ENCODE results near the gene TMPRSS11F.
"Not testable (repeated sequence)": the region's sequence is repeated elsewhere in the genome, so short reads cannot be mapped to it uniquely, and the experiment has no call there.

The TMPRSS11F gene

DNA sequence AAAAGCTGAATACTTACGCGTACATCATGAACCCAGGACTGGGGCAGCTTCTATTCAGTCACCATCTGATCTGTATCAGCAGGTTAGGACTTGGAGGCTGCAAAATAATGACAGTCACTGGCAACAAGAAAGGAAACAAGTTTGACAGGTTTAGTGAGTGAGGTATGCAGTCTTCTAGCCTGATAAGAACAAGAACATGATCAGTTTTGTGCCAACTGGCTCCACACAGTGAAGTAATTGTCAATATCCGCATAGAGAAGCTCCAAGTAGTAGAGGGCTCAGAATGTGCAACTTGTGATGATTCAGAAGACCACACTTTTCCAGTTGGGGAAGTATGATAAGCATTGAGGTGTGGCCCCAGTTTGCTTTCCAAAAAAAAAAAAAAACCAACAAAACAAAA is at the start of gene TMPRSS11F:
TSS of gene TMPRSS11F (minus strand) at position 77 of the 400 bp plus-strand sequence. CDS start at position 28, 49 bp downstream.
- DNase-seq (ENCODE audit: low read depth in 4 of 4, low spot score in 1 of 4) = no peak

DNA sequence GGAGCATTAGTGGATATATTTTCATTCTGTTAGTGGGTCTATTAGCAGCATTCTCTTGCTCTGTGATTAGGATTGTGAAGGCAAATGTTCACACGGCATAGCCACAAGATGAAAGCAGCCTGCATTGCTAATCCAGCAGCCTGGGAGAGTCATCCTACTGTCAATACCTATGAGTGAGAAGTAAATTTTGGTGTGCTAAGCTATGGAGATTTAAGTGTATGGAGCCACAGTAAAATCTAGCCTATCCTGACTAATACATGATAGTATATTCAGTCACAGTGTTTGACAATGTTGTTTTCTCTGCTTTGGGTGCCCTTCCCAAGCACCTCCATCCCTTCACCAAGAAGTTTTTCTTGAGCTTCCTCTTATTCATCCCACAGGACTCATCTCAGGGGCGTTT is 47.2 kb upstream of the TMPRSS11F start:
- DNase-seq (ENCODE audit: low read depth in 4 of 4, low spot score in 1 of 4) = no peak

DNA sequence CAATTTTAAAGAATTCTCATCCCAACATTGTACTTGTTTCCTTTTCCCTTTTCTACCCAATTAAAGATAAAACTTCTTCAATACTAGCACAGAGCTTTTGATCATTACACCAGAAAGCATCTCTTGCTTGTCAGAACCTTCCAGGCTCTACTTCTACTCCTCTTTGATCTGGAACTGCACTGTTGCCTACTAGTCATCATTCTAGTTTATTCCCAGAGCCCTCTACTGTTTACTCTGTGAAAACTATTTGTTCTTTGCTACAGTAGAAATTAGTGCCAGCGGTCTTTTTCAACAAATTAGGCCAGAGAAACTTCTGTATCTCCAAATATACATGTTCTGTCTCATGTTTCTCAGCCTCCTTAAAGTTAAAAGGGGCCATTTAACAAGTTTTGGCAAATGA is 46.8 kb upstream of the TMPRSS11F start:
- no peak for DNase-seq (ENCODE audit: low read depth in 4 of 4, low spot score in 1 of 4)

DNA sequence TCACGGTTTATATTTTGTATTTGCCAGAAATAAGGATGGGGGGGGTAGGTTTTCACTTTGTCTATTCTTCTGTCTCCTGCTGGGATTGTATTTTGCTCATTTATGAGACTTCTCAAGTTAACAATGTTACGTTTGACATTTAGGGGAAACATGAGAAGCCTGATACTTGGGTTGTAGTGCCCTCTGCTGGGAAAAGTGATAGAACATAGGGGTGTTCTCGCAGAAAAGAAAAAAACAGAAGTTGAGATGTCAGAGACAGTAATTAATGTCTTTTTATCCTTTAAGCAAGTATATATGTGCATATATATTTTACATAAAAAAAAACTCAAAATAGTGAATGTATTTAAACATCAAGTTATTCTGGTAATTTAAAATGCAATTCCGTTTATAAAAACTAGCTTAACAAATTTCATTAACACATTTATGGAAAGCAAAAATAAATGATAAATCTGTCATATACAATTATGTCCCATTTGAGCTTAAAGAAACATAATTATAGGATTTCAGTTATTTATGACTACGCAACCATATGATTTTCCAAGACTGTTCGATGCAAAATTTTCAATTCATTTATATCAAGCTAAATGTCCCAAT is 46.0 kb upstream of the TMPRSS11F start:
- DNase-seq (ENCODE audit: low read depth in 4 of 4, low spot score in 1 of 4) = peak; percentile 3 to 7 (median 7)

DNA sequence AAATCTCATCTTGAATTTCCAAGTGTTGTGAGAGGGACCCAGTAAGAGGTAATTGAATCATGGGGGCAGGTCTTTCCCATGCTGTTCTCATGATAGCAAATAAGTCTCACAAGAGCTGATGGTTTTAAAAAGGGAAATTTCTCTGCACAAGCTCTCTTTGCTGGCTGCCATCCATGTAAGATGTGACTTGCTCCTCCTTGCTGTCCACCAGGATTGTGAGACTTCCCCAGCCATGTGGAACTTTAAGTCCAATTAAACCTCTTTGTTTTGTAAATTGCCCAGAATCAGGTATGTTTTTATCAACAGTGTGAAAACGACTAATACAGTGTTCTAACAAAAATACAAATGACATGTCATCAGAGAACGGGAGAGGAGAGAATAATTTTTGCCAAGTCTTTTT is 44.7 kb upstream of the TMPRSS11F start:
- not testable (repeated sequence) for DNase-seq (ENCODE audit: low read depth in 4 of 4, low spot score in 1 of 4)

DNA sequence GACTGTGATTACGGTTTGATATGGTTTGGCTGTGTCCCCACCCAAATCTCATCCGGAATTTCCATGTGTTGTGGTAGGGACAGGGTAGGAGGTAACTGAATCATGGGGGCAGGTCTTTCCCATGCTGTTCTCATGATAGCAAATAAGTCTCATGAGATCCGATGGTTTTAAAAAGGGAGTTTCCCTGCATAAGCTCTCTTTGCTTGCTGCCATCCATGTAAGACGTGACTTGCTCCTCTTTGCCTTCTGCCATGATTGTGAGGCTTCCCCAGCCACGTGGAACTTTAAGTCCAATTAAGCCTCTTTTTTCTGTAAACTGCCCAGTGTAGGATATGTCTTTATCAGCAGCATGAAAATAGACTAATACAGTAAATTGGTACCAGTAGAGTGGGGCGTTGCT is 42.5 kb upstream of the TMPRSS11F start:
- not testable (repeated sequence) for DNase-seq (ENCODE audit: low read depth in 4 of 4, low spot score in 1 of 4)

DNA sequence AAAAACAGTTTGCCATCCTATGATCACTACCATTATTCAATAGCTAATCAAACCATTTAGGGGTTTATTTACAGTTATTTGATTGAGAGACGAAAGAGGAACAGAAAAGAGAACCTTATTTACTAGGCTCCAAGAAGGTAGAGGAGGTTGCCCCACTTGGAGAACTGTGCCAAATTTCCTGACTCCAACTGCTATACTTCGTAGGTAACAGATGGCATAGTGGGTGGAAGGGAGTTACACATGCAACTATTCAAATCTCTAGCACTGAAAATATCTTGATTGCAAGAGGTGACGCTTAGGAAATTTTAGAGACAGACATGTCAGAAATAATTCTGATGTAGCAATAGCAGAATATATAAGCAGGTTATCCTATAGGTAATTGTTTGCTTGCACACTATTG is 38.0 kb upstream of the TMPRSS11F start:
- no peak for DNase-seq (ENCODE audit: low read depth in 4 of 4, low spot score in 1 of 4)

DNA sequence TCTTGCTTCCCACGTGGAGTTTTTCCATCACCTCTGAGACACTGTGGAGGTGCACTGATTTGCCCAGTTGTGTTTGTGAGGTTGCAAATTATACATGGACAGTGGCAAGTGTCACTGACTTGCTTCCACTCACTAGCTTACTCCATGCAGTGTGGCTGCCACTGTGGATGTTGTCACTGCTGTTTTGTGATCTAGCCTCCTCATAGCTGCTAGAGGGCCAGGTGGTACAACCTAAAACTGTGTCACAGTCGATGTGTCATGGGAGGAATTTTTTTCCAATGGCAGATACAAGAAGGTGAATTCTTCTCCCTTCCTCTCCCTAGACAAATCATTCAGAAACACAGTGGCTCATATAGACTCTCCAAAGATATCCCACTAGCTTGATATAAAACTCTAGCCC is 37.5 kb upstream of the TMPRSS11F start:
- no peak for DNase-seq (ENCODE audit: low read depth in 4 of 4, low spot score in 1 of 4)

DNA sequence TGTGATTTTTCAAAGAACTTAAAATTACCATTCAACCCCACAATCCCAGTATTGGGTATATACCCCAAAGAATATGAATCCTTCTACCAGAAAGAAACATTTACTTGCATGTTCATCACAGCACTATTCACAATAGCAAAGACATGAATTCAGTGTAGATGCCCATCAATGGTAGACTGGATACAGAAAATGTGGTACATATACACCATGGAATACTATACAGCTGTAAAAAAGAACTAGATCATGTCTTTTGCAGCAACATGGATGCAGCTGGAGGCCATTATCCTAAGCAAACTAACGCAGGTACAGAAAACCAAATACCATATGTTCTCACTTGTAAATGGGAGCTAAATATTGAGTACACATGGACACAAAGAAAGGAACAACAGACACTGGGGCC is 34.1 kb upstream of the TMPRSS11F start:
- DNase-seq (ENCODE audit: low read depth in 4 of 4, low spot score in 1 of 4) = no peak

DNA sequence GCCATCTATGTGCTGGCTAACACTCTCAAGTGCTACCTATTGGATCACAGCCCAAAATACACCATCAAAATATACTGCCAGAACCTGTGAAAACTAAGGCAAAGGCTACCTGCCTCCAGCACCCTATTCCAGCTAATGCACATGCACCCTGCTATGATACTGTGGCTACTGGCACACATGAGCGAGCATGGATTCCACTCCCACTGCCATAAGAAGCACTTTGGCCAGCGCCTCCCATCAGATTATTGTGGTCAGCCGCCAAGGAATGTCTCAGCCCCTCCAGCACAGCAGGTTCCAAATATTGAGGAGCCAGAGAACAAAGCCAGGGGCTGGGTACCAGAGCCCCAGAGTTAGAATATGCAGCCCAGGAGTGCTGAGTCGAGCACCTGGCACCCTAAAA is 32.5 kb upstream of the TMPRSS11F start:
- no peak for DNase-seq (ENCODE audit: low read depth in 4 of 4, low spot score in 1 of 4)

DNA sequence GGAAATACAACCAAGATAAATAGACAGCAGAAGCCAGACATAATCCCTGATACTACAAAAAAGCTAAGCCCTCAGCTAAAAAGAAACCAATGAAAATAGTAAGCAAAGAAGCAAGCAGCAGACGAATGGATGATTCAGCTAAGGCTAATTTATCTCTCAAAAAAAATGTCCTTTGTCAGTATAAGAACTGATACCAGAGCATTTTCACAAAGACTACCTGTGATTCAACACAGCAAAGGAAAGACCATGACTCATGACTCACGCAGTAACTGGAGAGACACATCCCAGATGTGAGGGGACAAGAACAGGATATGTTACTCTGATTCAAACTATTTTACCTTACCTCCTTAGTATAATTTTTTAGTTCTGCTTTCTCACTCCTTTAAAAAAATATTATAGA is 22.7 kb upstream of the TMPRSS11F start:
- no peak for DNase-seq (ENCODE audit: low read depth in 4 of 4, low spot score in 1 of 4)

DNA sequence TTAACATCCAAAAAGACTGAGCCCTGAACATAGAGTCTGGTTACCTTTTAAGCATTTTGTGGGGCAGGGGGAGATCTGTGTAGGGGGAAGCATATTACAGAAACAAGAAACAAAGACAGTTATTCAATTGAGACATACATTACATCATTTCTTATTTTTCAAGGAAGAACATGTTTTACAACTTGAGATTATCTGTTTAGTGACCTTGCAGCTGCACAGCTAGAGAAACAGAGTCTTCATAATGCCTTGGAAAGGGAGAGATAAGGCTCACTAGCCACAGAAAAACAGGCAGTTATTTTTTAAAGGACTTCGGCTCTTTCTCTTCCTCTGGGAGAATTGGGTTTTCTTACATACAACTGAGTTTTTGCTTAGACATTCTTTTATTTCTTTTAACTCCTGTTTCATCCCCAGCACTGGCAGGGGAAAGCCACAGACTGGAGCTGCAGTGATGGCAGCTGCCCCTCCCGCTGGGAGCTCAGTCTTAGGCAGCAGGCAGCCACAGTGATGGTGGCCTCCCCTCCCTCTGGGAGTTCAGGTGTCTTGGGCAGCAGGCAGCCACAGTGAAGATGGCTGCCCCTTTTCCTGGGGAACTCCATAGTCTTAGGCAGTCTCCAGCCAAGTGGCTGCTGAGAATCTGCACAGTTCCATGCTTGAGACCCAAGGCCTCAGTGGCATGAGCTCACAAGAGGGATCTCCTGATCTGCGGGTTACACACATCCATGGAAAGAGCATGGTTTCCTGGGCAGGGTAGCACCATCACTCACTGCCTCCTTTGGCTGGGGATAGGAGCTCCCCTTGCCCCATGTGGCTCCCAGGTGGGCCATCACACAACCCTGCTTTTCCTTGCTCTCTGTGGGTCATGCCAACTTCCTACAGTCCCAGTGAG is 19.4 kb upstream of the TMPRSS11F start:
- no peak for DNase-seq (ENCODE audit: low read depth in 4 of 4, low spot score in 1 of 4)

DNA sequence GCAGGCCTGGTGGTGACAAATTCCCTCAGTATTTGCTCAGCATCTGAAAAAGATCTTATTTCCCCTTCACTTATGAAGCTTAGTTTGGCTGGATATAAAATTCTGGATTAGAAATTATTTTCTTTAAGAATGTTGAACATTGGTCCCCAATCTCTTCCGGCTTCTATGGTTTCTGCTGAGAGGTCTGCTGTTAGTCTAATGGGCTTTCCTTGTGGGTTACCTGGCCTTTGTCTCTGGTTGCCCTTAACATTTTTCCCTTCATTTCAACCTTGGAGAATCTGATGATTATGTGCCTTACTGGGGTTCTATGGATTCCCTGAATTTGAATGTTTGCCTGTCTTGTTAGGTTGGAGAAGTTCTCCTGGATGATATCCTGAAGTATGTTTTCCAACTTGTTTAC is 17.4 kb upstream of the TMPRSS11F start:
- no peak for DNase-seq (ENCODE audit: low read depth in 4 of 4, low spot score in 1 of 4)

DNA sequence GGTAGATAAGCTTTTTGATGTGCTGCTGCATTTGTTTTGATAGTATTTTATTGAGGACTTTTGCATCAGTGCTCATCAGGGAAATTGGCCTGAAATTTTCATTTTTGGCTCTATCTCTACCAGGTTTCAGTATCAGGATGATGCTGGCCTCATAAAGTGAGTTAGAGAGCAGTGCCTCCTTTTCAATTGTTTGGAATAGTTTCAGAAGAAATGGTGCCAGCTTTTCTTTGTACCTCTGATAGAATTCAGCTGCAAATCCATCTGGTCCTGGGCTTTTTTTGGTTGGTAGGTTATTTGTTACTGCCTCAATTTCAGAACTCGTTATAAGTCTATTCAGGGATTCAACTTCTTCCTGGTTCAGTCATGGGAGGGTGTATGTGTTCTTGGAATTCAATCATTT is 15.6 kb upstream of the TMPRSS11F start:
- DNase-seq (ENCODE audit: low read depth in 4 of 4, low spot score in 1 of 4) = no peak

DNA sequence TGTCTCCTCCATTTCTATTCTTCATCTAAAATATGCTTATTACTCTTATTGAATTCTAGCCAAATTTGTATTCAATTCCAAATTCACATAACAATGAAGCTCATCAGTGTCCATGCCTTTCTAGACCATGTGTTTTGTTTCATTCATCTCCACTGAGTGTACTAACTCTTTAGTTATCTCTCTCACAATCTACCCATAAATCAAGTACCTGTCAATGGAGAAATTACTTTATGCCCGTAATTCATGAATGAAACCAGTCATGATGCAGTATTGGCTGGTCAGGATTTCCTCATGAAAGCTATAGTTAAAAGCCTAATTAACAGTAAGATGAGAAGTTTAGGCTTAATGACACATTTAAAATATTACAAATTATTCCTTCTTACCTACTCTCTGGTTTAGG is 12.2 kb upstream of the TMPRSS11F start:
- DNase-seq (ENCODE audit: low read depth in 4 of 4, low spot score in 1 of 4) = no peak

DNA sequence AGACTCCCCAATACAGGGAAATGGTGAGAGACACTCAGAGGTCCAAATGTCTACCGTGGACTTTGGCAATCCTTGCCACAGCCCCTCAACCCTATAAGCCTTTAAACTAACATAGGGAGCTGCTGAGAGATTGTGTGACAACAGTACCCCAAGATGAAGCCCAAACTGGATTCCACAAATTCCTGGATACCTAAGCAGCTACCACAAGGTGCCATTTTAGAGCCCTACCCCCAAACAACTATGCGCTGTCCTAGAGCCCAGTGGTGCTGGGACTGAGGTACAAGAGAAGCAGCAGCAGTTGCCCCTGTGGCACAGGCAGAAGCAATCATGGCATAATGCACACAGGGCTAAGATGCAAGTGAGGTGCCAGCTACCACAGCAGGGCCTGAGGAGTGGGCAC is 2.7 kb upstream of the TMPRSS11F start:
- DNase-seq (ENCODE audit: low read depth in 4 of 4, low spot score in 1 of 4) = no peak

DNA sequence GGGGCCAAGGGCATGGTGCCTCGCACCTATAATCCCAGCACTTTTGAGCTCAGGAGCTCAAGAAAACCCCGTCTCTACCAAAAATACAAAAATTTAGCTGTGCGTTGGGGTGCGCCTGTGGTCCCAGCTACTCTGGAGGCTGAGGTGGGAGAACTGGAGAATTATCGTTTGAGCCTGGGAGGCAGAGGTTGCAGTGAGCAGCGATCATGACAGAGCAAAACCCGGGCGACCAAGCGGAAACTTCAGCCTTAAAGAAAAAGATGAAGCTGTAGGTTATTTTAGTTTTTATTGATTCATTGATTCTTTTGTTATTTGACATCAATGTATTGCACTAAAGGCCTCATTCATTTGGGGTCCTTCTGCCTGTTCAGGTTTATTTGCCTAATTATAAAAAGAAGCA is 5.4 kb downstream of the TMPRSS11F start:
- DNase-seq (ENCODE audit: low read depth in 4 of 4, low spot score in 1 of 4) = no peak

DNA sequence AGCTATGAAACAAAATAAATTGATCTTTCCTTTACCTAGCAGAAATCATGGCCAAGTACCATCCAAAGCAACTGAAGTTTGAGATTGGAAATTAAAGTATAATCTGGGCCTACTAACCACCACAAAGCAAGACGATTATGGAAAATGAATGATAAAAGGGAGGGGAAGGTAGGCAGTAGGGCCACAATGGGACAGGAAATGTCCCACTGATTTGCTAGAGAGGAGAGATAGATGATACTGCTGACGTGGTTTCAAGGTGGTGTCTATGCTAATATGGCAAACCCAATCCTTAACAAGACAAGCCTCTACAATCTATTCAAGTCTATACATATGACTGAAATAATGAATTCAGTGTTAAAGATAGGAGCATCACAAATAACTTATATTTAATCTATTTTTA is 6.1 kb downstream of the TMPRSS11F start:
- no peak for DNase-seq (ENCODE audit: low read depth in 4 of 4, low spot score in 1 of 4)

DNA sequence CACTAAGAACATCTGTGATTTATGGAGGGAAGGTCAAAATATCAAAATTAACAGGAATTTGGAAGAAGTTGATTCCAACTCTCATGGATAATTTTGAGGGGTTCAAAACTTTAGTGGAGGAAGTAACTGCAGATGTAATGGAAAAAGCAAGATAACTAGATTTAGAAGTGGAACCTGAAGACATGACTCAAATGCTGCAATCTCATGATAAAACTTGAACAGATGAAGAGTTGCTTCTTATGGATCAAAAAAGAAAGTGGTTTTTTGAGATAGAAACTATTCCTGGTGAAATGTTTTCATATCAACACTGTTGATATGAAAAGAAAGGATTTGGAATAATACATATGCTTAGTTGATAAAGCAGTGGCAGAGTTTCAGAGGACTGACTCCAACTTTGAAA is 9.7 kb downstream of the TMPRSS11F start:
- no peak for DNase-seq (ENCODE audit: low read depth in 4 of 4, low spot score in 1 of 4)

DNA sequence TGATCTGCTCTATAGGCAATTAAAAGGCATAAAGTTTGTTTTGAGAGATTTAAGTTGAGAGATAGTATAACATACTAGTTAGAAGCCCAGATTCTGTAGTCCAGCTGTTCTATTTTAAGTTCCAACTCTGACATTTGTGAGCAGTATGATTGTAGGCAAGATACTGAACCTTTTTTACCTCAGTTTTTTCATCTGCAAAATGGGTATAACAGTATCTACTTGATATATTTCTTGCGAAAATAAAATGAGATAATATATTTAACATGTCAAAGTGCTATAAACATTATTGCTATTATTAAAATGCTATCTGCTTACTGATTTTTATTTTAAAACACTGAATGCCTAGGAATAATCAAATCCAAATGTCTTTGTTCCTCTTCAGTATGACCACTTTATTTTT is 19.2 kb downstream of the TMPRSS11F start:
- DNase-seq (ENCODE audit: low read depth in 4 of 4, low spot score in 1 of 4) = no peak

DNA sequence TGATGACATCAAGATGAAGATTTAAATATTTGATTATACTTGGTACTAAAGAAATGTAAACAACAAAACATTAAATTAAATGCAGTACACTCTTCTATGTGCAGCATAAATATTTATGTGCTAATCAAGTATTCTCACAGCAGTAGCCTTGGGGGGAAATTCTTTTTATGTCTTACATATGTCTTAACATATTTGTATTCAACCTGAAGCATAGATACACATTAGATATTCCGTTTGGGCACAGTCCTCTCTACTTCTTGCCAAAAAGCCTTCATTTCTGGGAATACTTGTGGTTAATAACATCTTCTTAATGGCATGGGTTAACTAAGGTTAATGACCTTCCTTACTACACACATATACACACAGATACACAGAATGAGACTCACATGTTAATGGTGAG is 19.8 kb downstream of the TMPRSS11F start:
- DNase-seq (ENCODE audit: low read depth in 4 of 4, low spot score in 1 of 4) = no peak

DNA sequence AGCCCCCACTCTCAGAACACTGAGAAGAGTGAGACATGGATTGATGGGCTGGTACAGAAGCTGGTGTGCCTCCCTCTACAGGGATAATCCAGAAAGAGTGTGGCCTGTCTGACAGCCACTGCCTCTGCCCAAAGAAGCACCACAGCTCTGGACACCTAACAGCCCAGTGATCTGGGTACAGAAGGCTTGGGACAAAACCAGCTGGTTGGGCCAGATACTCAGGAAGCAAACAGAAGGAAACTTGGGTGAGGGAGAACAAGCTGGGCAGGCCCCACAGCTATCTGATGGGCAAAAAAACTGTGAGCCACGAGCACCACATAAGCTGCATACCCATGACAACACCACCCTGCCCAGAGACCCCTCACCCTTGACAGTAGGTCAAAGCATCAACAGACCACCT is 46.9 kb downstream of the TMPRSS11F start:
- no peak for DNase-seq (ENCODE audit: low read depth in 4 of 4, low spot score in 1 of 4)

DNA sequence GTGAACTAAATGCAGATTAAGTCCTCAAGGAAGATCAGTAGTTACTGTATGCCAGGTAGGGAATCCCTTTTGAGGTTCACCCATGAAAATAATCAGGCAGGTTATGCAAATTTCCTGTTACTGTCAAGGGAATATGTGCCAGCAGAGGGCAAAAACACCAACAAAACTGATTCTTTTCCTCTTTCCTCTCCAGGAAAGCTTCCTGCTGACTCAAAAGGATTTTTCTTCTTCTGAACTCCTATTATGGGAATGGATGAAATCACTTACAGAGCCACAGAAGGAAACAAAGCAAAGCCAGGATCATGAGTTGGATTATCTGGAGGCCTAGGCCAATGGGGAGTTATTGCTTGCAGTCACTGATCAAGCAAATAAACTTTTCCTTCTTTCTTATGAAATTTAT is 49.7 kb downstream of the TMPRSS11F start:
- DNase-seq (ENCODE audit: low read depth in 4 of 4, low spot score in 1 of 4) = no peak
